SU-DHL-6 (cell line): ENCODE measurements around the gene SH3BP5L.

Experiments
- EZH2phosphoT487 ChIP-seq: fragments of 200-600 bp; sonication (generic), shearing (Covaris generic); conservative IDR thresholded peaks from 2 replicates; pipeline ENCODE4 v1.6.1; 2018; ENCODE audit warnings: mild to moderate bottlenecking, antibody characterized with exemption, low read length, moderate library complexity, mixed read lengths
- TF ChIP-seq, protein P1 (sequence below): fragments of 200-600 bp; sonication (generic); IDR thresholded peaks from one replicate; pipeline ENCODE4 v1.5.1; 2017; ENCODE audit warnings: antibody characterized with exemption, mild to moderate bottlenecking, low read length, moderate library complexity; ENCODE audit not compliant: insufficient read depth, poor library complexity, severe bottlenecking

DNA sequence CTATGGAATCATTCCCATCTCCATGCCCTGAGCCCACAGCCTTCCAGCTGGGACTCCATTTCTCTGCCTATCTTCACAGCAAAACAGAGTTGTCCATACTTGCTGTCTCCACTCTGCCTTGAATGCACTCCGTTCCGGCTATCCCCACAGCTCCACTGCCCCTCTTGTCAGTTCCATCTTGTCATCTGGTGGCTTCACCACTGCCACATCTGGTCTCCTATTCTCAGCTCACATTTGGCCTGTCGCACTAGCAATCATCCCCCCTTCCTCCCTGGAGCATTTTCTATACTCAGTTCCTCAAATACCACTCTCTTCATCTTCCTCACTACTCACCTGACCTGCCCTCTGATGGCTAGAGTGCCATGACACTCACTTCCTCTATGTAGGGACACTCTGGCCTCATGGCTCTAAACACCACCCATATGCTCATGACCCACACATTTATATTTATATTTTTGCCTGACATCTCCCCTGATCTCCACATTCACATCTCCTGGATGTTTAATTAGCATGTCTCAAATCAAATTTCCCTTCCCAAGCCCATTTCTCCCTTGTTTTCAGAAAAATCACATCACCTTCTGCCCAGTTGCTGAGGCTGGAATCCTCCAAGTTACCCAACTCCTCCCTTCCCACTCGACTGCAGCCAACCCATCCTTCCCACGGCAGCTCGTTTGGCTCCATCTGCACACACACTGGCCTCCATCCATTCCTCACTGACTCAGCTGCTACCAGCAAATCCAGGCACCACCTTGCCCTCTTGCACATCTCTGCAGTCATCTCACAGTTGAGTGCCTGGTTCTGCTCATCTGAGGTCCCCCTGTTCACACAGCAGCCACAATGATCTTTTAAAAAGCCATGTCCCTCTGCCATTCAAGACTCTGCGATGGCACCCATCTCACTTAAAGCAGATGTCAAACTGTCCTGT lies 27.0 kb upstream of the SH3BP5L start:
- TF ChIP-seq, protein P1, sequence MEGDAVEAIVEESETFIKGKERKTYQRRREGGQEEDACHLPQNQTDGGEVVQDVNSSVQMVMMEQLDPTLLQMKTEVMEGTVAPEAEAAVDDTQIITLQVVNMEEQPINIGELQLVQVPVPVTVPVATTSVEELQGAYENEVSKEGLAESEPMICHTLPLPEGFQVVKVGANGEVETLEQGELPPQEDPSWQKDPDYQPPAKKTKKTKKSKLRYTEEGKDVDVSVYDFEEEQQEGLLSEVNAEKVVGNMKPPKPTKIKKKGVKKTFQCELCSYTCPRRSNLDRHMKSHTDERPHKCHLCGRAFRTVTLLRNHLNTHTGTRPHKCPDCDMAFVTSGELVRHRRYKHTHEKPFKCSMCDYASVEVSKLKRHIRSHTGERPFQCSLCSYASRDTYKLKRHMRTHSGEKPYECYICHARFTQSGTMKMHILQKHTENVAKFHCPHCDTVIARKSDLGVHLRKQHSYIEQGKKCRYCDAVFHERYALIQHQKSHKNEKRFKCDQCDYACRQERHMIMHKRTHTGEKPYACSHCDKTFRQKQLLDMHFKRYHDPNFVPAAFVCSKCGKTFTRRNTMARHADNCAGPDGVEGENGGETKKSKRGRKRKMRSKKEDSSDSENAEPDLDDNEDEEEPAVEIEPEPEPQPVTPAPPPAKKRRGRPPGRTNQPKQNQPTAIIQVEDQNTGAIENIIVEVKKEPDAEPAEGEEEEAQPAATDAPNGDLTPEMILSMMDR, result no peak
- no peak for TF ChIP-seq EZH2phosphoT487
